Loucy (cell line): ENCODE data around the gene NHLRC3.

ENCODE experiments used
- H2AFZ ChIP-seq: fragments of 200-600 bp; sonication (generic); 2 replicates; pipeline ENCODE4 v1.6.0; 2016; ENCODE audit warnings: antibody characterized with exemption, mild to moderate bottlenecking, low read length, moderate library complexity
- H3F3A ChIP-seq: fragments of 200-600 bp; 2 replicates; pipeline ENCODE4 v1.6.0; 2016; ENCODE audit warnings: antibody characterized with exemption, low read depth, mild to moderate bottlenecking
- H3K27me3 ChIP-seq: fragments of 200-600 bp; sonication (generic); 2 replicates; pipeline ENCODE4 v1.6.1; 2014; ENCODE audit warnings: low read length, mild to moderate bottlenecking; ENCODE audit not compliant: insufficient read depth, poor library complexity, severe bottlenecking
- H3K36me3 ChIP-seq: fragments of 200-600 bp; sonication (generic); 2 replicates; pipeline ENCODE4 v1.6.1; 2016; ENCODE audit warnings: low read length; ENCODE audit not compliant: insufficient read depth
- H3K4me1 ChIP-seq: fragments of 200-600 bp; sonication (generic); 2 replicates; pipeline ENCODE4 v1.5.1; 2014; ENCODE audit warnings: low read length, mild to moderate bottlenecking; ENCODE audit not compliant: insufficient read depth, poor library complexity, severe bottlenecking
- H3K4me2 ChIP-seq: fragments of 200-600 bp; sonication (generic); 2 replicates; pipeline ENCODE4 v1.6.0; 2014; ENCODE audit warnings: antibody characterized with exemption, low read length, low read depth, mild to moderate bottlenecking; ENCODE audit not compliant: poor library complexity, severe bottlenecking
- H3K4me3 ChIP-seq: fragments of 200-600 bp; sonication (generic); 2 replicates; pipeline ENCODE4 v1.5.1; 2014; ENCODE audit warnings: low read length, mild to moderate bottlenecking, mixed read lengths; ENCODE audit not compliant: poor library complexity, severe bottlenecking
- H3K79me2 ChIP-seq: fragments of 200-600 bp; sonication (generic); 2 replicates; pipeline ENCODE4 v1.6.1; 2014; ENCODE audit warnings: low read length; ENCODE audit not compliant: insufficient read depth
- H3K9ac ChIP-seq: fragments of 200-600 bp; sonication (generic); 2 replicates; pipeline ENCODE4 v1.6.0; 2014; ENCODE audit warnings: mild to moderate bottlenecking, low read depth, low read length, moderate library complexity; ENCODE audit not compliant: poor library complexity, severe bottlenecking
- H3K9me2 ChIP-seq: fragments of 200-600 bp; sonication (generic); replicated peaks from 2 replicates; pipeline ENCODE4 v1.6.1; 2016; ENCODE audit warnings: low read depth, low read length, mixed read lengths
- H3K9me3 ChIP-seq: fragments of 200-600 bp; sonication (generic); 2 replicates; pipeline ENCODE4 v1.6.1; 2014; ENCODE audit warnings: mild to moderate bottlenecking, antibody characterized with exemption, low read length, low read depth; ENCODE audit not compliant: insufficient read depth
- H4K20me1 ChIP-seq: fragments of 200-600 bp; sonication (generic); 2 replicates; pipeline ENCODE4 v1.6.0; 2014; ENCODE audit warnings: antibody characterized with exemption, low read length, mild to moderate bottlenecking; ENCODE audit not compliant: insufficient read depth, poor library complexity, severe bottlenecking
- CTCF ChIP-seq: fragments of 200-600 bp; sonication (generic); conservative IDR thresholded peaks from 2 replicates; pipeline ENCODE4 v1.5.1; 2014; ENCODE audit warnings: mild to moderate bottlenecking, antibody characterized with exemption, low read length
- EZH2phosphoT487 ChIP-seq: fragments of 200-600 bp; IDR thresholded peaks from 2 replicates; pipeline ENCODE4 v1.6.1; 2018; ENCODE audit warnings: antibody characterized with exemption, mild to moderate bottlenecking, moderate library complexity, borderline replicate concordance

NHLRC3 gene

GRCh38 chr13:39032150-39032549, 6.1 kb upstream of the NHLRC3 start:
- H2AFZ ChIP-seq, result no peak overlapping the region
- peaks cover 50% of the 10 kb centered on the region for H3K4me1 ChIP-seq
- TF ChIP-seq CTCF (no peak), EZH2phosphoT487 (no peak)
- H3K27me3 ChIP-seq, result no peaks in the 10 kb centered on the region
- no peaks in the 10 kb centered on the region for H3K9me2 ChIP-seq
- H3K79me2 ChIP-seq, result peaks cover 77% of the 10 kb centered on the region
- peaks cover 73% of the 10 kb centered on the region for H4K20me1 ChIP-seq
- no peak overlapping the region for H3K9ac ChIP-seq
- H3F3A ChIP-seq, result no peaks in the 10 kb centered on the region
- H3K36me3 ChIP-seq, result peaks cover 16% of the 10 kb centered on the region; the same call in 1 of the 2 replicates
- H3K9me3 ChIP-seq, result no peaks in the 10 kb centered on the region
- peak overlapping the region; percentile 97 for H3K4me2 ChIP-seq
- peak overlapping the region; percentile 46 for H3K4me3 ChIP-seq

GRCh38 chr13:39034085-39034484, 4.2 kb upstream of the NHLRC3 start:
- Histone ChIP-seq H3K9ac (peak overlapping the region; percentile 91), H3K9me3 (no peaks in the 10 kb centered on the region), H3F3A (no peaks in the 10 kb centered on the region), H3K9me2 (no peaks in the 10 kb centered on the region), H3K79me2 (peaks cover 88% of the 10 kb centered on the region), H3K4me2 (peak overlapping the region; percentile 97), H3K4me1 (peaks cover 53% of the 10 kb centered on the region), H3K27me3 (no peaks in the 10 kb centered on the region), H3K4me3 (peak overlapping the region; percentile 96), H3K36me3 (no peaks in the 10 kb centered on the region), H2AFZ (no peak overlapping the region), H4K20me1 (peaks cover 80% of the 10 kb centered on the region)
- no peak for TF ChIP-seq EZH2phosphoT487
- no peak for TF ChIP-seq CTCF

- peaks cover 79% of the 10 kb centered on the region for H4K20me1 ChIP-seq
- peaks cover 91% of the 10 kb centered on the region for H3K79me2 ChIP-seq
- peaks cover 59% of the 10 kb centered on the region for H3K4me1 ChIP-seq
- H3F3A ChIP-seq, result no peaks in the 10 kb centered on the region
- H2AFZ ChIP-seq, result no peak overlapping the region
- H3K9me3 ChIP-seq, result no peaks in the 10 kb centered on the region
- H3K27me3 ChIP-seq, result no peaks in the 10 kb centered on the region
- H3K4me2 ChIP-seq, result peak overlapping the region; percentile 97
- H3K9ac ChIP-seq, result peak overlapping the region; percentile 91
- H3K9me2 ChIP-seq, result no peaks in the 10 kb centered on the region
- no peak for TF ChIP-seq EZH2phosphoT487
- TF ChIP-seq CTCF, result no peak
- H3K36me3 ChIP-seq, result no peaks in the 10 kb centered on the region
- peak overlapping the region; percentile 96 for H3K4me3 ChIP-seq
Measured at GRCh38 chr13:39035204-39035603, 3.1 kb upstream of the NHLRC3 start.
